ENCODE measurements around the gene SDHB.

DNA sequence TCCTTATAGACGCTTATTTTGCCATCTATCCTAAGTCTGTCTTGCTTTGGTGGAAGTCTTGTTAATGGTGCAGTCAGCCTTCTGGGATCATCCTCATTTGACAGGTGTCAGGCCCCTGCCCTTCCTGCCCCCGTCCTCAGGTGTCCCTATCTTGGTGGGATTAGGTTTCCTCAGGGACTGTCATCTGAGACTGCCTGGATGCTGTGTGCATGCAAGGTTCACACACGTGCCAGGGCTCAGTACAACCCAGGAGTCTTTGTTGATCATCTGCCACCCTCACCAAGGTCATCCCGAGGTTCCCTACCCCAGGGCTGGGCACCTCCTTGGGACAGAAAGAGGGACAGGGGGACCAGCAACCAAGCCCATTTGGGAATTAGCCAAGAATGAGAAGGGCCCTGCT is 47.4 kb upstream of the SDHB start:
- TF ChIP-seq, protein P1, sequence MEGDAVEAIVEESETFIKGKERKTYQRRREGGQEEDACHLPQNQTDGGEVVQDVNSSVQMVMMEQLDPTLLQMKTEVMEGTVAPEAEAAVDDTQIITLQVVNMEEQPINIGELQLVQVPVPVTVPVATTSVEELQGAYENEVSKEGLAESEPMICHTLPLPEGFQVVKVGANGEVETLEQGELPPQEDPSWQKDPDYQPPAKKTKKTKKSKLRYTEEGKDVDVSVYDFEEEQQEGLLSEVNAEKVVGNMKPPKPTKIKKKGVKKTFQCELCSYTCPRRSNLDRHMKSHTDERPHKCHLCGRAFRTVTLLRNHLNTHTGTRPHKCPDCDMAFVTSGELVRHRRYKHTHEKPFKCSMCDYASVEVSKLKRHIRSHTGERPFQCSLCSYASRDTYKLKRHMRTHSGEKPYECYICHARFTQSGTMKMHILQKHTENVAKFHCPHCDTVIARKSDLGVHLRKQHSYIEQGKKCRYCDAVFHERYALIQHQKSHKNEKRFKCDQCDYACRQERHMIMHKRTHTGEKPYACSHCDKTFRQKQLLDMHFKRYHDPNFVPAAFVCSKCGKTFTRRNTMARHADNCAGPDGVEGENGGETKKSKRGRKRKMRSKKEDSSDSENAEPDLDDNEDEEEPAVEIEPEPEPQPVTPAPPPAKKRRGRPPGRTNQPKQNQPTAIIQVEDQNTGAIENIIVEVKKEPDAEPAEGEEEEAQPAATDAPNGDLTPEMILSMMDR (IDR thresholded peaks at IDR 0.05): no peak
- no peak for TF ChIP-seq POLR2A (IDR thresholded peaks at IDR 0.05)

Measured in adrenal gland (tissue), 5 donors.